Lung (tissue), 12 donors: Measurements from ENCODE around the gene ERICH6. TPM values are rescaled to one million over a fixed set of nuclear protein-coding genes. Genes with fewer than 3 reads are reported as not detected.

Source experiments
- ATAC-seq: fragments of 200-7000 bp; cut with Tn5 transposase; one replicate; pipeline ENCODE4 v1.9.1; 2020; ENCODE audit warnings: moderate number of reproducible peaks; ENCODE audit not compliant: insufficient read depth, low FRiP score
- DNase-seq, 3 donors: peaks; one replicate each; pipeline ENCODE4 v3.0.0-alpha.2; 2013 to 2017
- H3K27ac ChIP-seq, 2 donors: one replicate each; pipeline ENCODE4 v1.5.1; 2013; ENCODE audit warnings: mild to moderate bottlenecking in 2 of 2, moderate library complexity in 2 of 2, control low read depth in 1 of 2, inconsistent platforms in 1 of 2, low read depth in 1 of 2, low read length in 1 of 2
- H3K27me3 ChIP-seq, 3 donors: one replicate each; pipeline ENCODE4 v1.5.1; 2013; ENCODE audit warnings: low read length in 2 of 3; ENCODE audit not compliant: control insufficient read depth in 3 of 3, insufficient read depth in 3 of 3
- H3K36me3 ChIP-seq, 4 donors: one replicate each; pipeline ENCODE4 v1.5.1; 2013; ENCODE audit warnings: low read length in 4 of 4, mild to moderate bottlenecking in 1 of 4, moderate library complexity in 1 of 4; ENCODE audit not compliant: control insufficient read depth in 4 of 4, insufficient read depth in 4 of 4
- H3K4me1 ChIP-seq, 5 donors: one replicate each; pipeline ENCODE4 v1.5.1; 2013; ENCODE audit warnings: low read length in 5 of 5, mild to moderate bottlenecking in 2 of 5, moderate library complexity in 1 of 5; ENCODE audit not compliant: control insufficient read depth in 5 of 5, insufficient read depth in 5 of 5
- H3K4me3 ChIP-seq: one replicate; pipeline ENCODE4 v1.5.1; 2013; ENCODE audit warnings: mild to moderate bottlenecking, control low read depth, moderate library complexity
- H3K9ac ChIP-seq, 2 donors: one replicate each; pipeline ENCODE4 v1.5.1; 2013; ENCODE audit warnings: low read length in 2 of 2, control low read depth in 1 of 2; ENCODE audit not compliant: insufficient read depth in 1 of 2
- H3K9me3 ChIP-seq, 4 donors: one replicate each; pipeline ENCODE4 v1.5.1; 2013; ENCODE audit warnings: low read length in 3 of 4, mild to moderate bottlenecking in 1 of 4, moderate library complexity in 1 of 4; ENCODE audit not compliant: control insufficient read depth in 4 of 4, insufficient read depth in 3 of 4
- CTCF ChIP-seq: IDR thresholded peaks from 2 replicates; pipeline ENCODE4 v1.5.1; 2012; ENCODE audit warnings: mild to moderate bottlenecking; ENCODE audit errors: control extremely low read depth, extremely low read depth
- WGBS, 2 donors: extraction: QIAGEN DNeasy Blood & Tissue Kit; methylation state at CpG; one replicate each; pipeline ENCODE4 v1.1.7; 2013; 5-methylcytosine and 5-hydroxymethylcytosine counted together
- polyA plus RNA-seq, 2 donors: library from polyadenylated mRNA; stranded (reverse); fragments of 200-250 nt; gene quantifications; one replicate each; pipeline ENCODE4 v1.2.1, GENCODE V29; 2013
- total RNA-seq, 2 donors: library from RNA; depleted of rRNA in 1 of 2; stranded (reverse); fragments of >200 nt in 1 of 2; gene quantifications; one replicate each; pipeline ENCODE4 v1.2.1, GENCODE V29; 2014 to 2021
- donor health status: control.
- donor health status: control.
- donor health status: Bipolar disorder and iron deficiency.
- donor health status: healthy.
- donor health status: DM: yes; HTN: yes; CAD: no.

ERICH6 gene
- total and polyA plus RNA-seq, 4 donors = 0.49 TPM; not detected in 3

GRCh38 chr3:150682279-150682678, 21.4 kb downstream of the ERICH6 start:
- Histone ChIP-seq H3K36me3 (no peaks in the 10 kb centered on the region), H3K4me1 (no peaks in the 10 kb centered on the region), H3K27ac (no peak overlapping the region), H3K9me3 (no peaks in the 10 kb centered on the region), H3K4me3 (no peak overlapping the region), H3K27me3 (no peaks in the 10 kb centered on the region), H3K9ac (no peak overlapping the region)
- no peak for TF ChIP-seq CTCF
- no peak for ATAC-seq
- DNase-seq = no peak
- 70 to 75% methylated on average over 1 of the region's 1 CpG for WGBS, 2 donors

- Histone ChIP-seq H3K27ac (no peak overlapping the region), H3K36me3 (no peaks in the 10 kb centered on the region), H3K9me3 (no peaks in the 10 kb centered on the region), H3K27me3 (no peaks in the 10 kb centered on the region), H3K9ac (no peak overlapping the region), H3K4me3 (no peak overlapping the region), H3K4me1 (no peaks in the 10 kb centered on the region)
- no peak for TF ChIP-seq CTCF
- DNase-seq = no peak
- no peak for ATAC-seq
- 47 to 76% methylated on average over 2 of the region's 2 CpGs for WGBS, 2 donors
These were observed 22.7 kb downstream of the ERICH6 start for GRCh38 chr3:150681057-150681456.

GRCh38 chr3:150680562-150680961, 23.2 kb downstream of the ERICH6 start:
- Histone ChIP-seq H3K9ac (no peak overlapping the region), H3K36me3 (no peaks in the 10 kb centered on the region), H3K4me1 (no peaks in the 10 kb centered on the region), H3K27me3 (no peaks in the 10 kb centered on the region), H3K4me3 (no peak overlapping the region), H3K9me3 (peaks cover 0 to 2% (median 0%) of the 10 kb centered on the region in 4 donors), H3K27ac (no peak overlapping the region)
- TF ChIP-seq CTCF = no peak
- ATAC-seq = no peak
- 87 to 93% methylated on average over 5 of the region's 5 CpGs for WGBS, 2 donors
- no peak for DNase-seq

GRCh38 chr3:150675587-150675986, 28.1 kb downstream of the ERICH6 start:
- Histone ChIP-seq H3K36me3 (no peaks in the 10 kb centered on the region), H3K4me1 (no peaks in the 10 kb centered on the region), H3K9me3 (peaks cover 0 to 4% (median 2%) of the 10 kb centered on the region in 4 donors), H3K27ac (no peak overlapping the region), H3K9ac (no peak overlapping the region), H3K27me3 (no peaks in the 10 kb centered on the region), H3K4me3 (no peak overlapping the region)
- TF ChIP-seq CTCF = no peak
- ATAC-seq (no peak), DNase-seq (no peak)
